ENCODE measurements around the gene ATL2. TPM values are rescaled to one million over a fixed set of nuclear protein-coding genes. Genes with fewer than 3 reads are reported as not detected.

ATL2 gene
- total and polyA plus RNA-seq, 2 donors (not counting 3 experiments of a cell fraction or from before 2014, with no cell fraction given) = 23.9 to 45.5 TPM

DNA sequence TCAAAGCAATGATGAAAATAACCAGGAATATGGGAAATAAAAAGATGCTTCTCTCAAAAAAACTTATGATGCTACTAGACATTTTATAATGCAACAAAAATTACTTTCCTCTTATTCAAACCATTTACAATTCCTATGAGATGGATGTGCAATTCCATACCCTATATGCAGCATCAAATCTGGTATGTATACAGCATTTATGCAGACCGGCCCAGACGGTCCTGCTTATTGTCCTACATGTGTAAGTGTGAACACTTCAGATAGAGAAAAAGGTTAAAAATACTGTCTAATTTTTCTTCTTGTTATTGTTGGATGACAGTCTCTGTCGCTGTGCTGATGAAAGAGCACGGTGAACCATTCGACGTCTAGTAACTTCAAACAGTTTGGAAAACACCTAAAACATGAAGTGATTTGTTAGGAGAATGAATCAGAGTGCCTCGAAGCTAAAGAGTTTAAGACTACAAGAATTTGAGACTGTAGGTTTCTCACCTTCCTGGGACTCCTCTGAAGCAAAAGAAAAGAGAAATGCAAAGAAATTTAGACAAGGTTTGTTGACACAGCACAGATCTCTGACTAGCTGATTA, 80.8 kb downstream of the ATL2 start:
- H3K9me3 ChIP-seq (replicated peaks; ENCODE audit: control insufficient read depth, insufficient read depth, low read length) = no peaks in the 10 kb centered on the region
- DNase-seq (ENCODE audit: low read depth, low spot score) (no peak), FAIRE-seq (peak; percentile 62)
- no peak overlapping the region for H3K9ac ChIP-seq (replicated peaks; ENCODE audit: extremely low read depth, insufficient read depth, low read length)
- dilution Hi-C loops (cut with MboI; ENCODE audit: extremely low pct_ligation_motif_present, low sequenced_read_pairs) (no loop called here), intact Hi-C loops (cut with micrococcal nuclease) (no loop called here)
- POLR2A ChIA-PET = no interaction called here
- no peaks in the 10 kb centered on the region for H3K9me1 ChIP-seq (replicated peaks; ENCODE audit: control insufficient read depth, extremely low read depth, insufficient read depth, low read length)
- H3K4me2 ChIP-seq (ENCODE audit: insufficient read depth, low read length) = no peak overlapping the region
- no peak overlapping the region for H3K4me3 ChIP-seq (replicated peaks in 1 of 3; ENCODE audit: insufficient read depth in 1 of 3, low read depth in 1 of 3, low read length in 3 of 3)
- H3K79me2 ChIP-seq (ENCODE audit: control insufficient read depth, insufficient read depth, low read length) = no peaks in the 10 kb centered on the region
- CTCF ChIA-PET = interaction anchor here (1.2 kb wide), 1 partner anchor 19 kb away, joined by 5 read pairs; no protein-coding TSS in a partner anchor
- H2AFZ ChIP-seq (ENCODE audit: low read depth, low read length) = no peak overlapping the region
- H4K20me1 ChIP-seq (replicated peaks; ENCODE audit: control insufficient read depth, extremely low read depth, insufficient read depth, low read length) = peaks cover 3% of the 10 kb centered on the region
- H3K4me1 ChIP-seq (ENCODE audit: control insufficient read depth, extremely low read depth, insufficient read depth, low read length) = no peaks in the 10 kb centered on the region
- TF ChIP-seq GATA2 (IDR thresholded peaks at IDR 0.05; ENCODE audit: insufficient read depth, insufficient read length, low read depth, low read length) (no peak), MYC (IDR thresholded peaks at IDR 0.05; ENCODE audit: low read depth, low read length) (no peak), POLR2A (IDR thresholded peaks at IDR 0.05; ENCODE audit: low read depth, low read length) (no peak), EZH2 (IDR thresholded peaks at IDR 0.05; ENCODE audit: borderline replicate concordance, low read depth, low read length, severe bottlenecking) (no peak), JUN (IDR thresholded peaks at IDR 0.05; ENCODE audit: borderline replicate concordance, insufficient read depth, insufficient read length, low read depth) (no peak), POLR2AphosphoS5 (IDR thresholded peaks at IDR 0.05; ENCODE audit: insufficient read depth, low read depth, low read length) (no peak), FOS (IDR thresholded peaks at IDR 0.05; ENCODE audit: borderline replicate concordance, insufficient read depth, low read length) (no peak)
- TF ChIP-seq, protein P1, sequence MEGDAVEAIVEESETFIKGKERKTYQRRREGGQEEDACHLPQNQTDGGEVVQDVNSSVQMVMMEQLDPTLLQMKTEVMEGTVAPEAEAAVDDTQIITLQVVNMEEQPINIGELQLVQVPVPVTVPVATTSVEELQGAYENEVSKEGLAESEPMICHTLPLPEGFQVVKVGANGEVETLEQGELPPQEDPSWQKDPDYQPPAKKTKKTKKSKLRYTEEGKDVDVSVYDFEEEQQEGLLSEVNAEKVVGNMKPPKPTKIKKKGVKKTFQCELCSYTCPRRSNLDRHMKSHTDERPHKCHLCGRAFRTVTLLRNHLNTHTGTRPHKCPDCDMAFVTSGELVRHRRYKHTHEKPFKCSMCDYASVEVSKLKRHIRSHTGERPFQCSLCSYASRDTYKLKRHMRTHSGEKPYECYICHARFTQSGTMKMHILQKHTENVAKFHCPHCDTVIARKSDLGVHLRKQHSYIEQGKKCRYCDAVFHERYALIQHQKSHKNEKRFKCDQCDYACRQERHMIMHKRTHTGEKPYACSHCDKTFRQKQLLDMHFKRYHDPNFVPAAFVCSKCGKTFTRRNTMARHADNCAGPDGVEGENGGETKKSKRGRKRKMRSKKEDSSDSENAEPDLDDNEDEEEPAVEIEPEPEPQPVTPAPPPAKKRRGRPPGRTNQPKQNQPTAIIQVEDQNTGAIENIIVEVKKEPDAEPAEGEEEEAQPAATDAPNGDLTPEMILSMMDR (IDR thresholded peaks at IDR 0.05; ENCODE audit: extremely low read depth in 1 of 2, insufficient read depth in 1 of 2, low read depth in 1 of 2, low read length in 2 of 2) = no peak
- TF ChIP-seq, protein P2, sequence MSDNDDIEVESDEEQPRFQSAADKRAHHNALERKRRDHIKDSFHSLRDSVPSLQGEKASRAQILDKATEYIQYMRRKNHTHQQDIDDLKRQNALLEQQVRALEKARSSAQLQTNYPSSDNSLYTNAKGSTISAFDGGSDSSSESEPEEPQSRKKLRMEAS (IDR thresholded peaks at IDR 0.05; ENCODE audit: insufficient read depth, insufficient read length) = no peak
- no peaks in the 10 kb centered on the region for H3K27me3 ChIP-seq (ENCODE audit: control insufficient read depth in 2 of 2, insufficient read depth in 2 of 2, low read length in 2 of 2)
- no peak overlapping the region for H3K27ac ChIP-seq (ENCODE audit: insufficient read depth, low read depth, low read length)
- peaks cover 4 to 11% of the 10 kb centered on the region in 2 experiments for H3K36me3 ChIP-seq (ENCODE audit: control insufficient read depth in 2 of 2, extremely low read depth in 1 of 2, insufficient read depth in 2 of 2, low read length in 2 of 2)
- BruUV-seq (replicated peaks) = no TSS peak
